CD1c-positive myeloid dendritic cell (primary cell): Measurements from ENCODE around the gene ACTN4.
"Not testable (repeated sequence)": the region's sequence is repeated elsewhere in the genome, so short reads cannot be mapped to it uniquely, and the experiment has no call there.

Experiments
- DNase-seq: peaks from one replicate; pipeline ENCODE4 v3.0.0-alpha.2; 2016; ENCODE audit errors: extremely low spot score

Gene ACTN4

GRCh38 chr19:38766276-38767047 lies 119.0 kb downstream of the ACTN4 start:
- DNase-seq = no peak

GRCh38 chr19:38769635-38770211 lies 122.3 kb downstream of the ACTN4 start:
- DNase-seq = peak; percentile 91

GRCh38 chr19:38770228-38770948 lies 122.9 kb downstream of the ACTN4 start:
- not testable (repeated sequence) for DNase-seq

- DNase-seq = not testable (repeated sequence)
Measured at GRCh38 chr19:38770949-38771275, 123.5 kb downstream of the ACTN4 start.

- DNase-seq = not testable (repeated sequence)
Measured at GRCh38 chr19:38771569-38771968, 124.1 kb downstream of the ACTN4 start.

- no peak for DNase-seq
Measured at GRCh38 chr19:38773469-38774177, 126.2 kb downstream of the ACTN4 start, which contains the start of gene LGALS7. Gene LGALS7, minus strand, starts transcription at chr19:38773517. Its CDS starts 25 bp downstream, at chr19:38773492.

- DNase-seq = no peak
Measured at GRCh38 chr19:38774181-38774950, 126.9 kb downstream of the ACTN4 start.

GRCh38 chr19:38778733-38779132 lies 131.3 kb downstream of the ACTN4 start:
- no peak for DNase-seq

GRCh38 chr19:38780443-38780842 lies 133.0 kb downstream of the ACTN4 start:
- DNase-seq = no peak

GRCh38 chr19:38781058-38781457 lies 133.6 kb downstream of the ACTN4 start:
- DNase-seq = no peak
